KOPT-K1 (cell line): ENCODE measurements around the gene TGFBR3.

Experiments used
- H3K27ac ChIP-seq: fragments of 200-600 bp; sonication (generic); 2 replicates; pipeline ENCODE4 v1.5.1; 2016; ENCODE audit warnings: antibody characterized with exemption, mild to moderate bottlenecking, low read depth, low read length; ENCODE audit not compliant: poor library complexity, severe bottlenecking
- H3K36me3 ChIP-seq: fragments of 200-600 bp; sonication (generic); 2 replicates; pipeline ENCODE4 v1.5.1; 2017; ENCODE audit warnings: antibody characterized with exemption, mild to moderate bottlenecking, low read length, moderate library complexity; ENCODE audit not compliant: insufficient read depth
- H3K9me3 ChIP-seq: fragments of 200-600 bp; sonication (generic); 2 replicates; pipeline ENCODE4 v1.5.1; 2017; ENCODE audit warnings: antibody characterized with exemption, low read length, mild to moderate bottlenecking; ENCODE audit not compliant: insufficient read depth, poor library complexity, severe bottlenecking

The TGFBR3 gene

GRCh38 chr1:91650764-91651163, 235.2 kb downstream of the TGFBR3 start:
- Histone ChIP-seq H3K9me3 (no peaks in the 10 kb centered on the region), H3K27ac (no peak overlapping the region), H3K36me3 (no peaks in the 10 kb centered on the region)

DNA sequence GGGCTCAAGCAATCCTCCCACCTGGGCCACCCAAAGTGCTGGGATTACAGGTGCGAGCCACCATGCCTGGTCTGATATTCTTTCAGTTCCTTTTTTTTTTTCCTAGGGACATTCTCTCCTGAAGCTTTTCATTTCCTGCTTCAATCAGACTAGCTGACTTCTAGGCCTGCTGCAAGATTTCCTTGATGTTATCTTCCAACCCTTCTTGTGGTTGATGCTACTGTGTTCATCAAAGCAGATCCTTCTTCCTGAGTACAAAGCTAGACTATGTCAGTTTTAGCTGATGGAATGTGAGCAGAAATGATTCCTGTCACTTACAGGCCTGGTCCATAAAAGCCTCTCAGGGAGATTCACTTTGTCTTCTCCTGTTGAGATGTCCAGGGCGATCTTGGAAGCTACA, 238.9 kb downstream of the TGFBR3 start:
- Histone ChIP-seq H3K27ac (no peak overlapping the region), H3K9me3 (no peaks in the 10 kb centered on the region), H3K36me3 (no peaks in the 10 kb centered on the region)

GRCh38 chr1:91645031-91645430, 240.9 kb downstream of the TGFBR3 start:
- no peaks in the 10 kb centered on the region for H3K36me3 ChIP-seq
- H3K27ac ChIP-seq = no peak overlapping the region
- peaks cover 13% of the 10 kb centered on the region for H3K9me3 ChIP-seq

DNA sequence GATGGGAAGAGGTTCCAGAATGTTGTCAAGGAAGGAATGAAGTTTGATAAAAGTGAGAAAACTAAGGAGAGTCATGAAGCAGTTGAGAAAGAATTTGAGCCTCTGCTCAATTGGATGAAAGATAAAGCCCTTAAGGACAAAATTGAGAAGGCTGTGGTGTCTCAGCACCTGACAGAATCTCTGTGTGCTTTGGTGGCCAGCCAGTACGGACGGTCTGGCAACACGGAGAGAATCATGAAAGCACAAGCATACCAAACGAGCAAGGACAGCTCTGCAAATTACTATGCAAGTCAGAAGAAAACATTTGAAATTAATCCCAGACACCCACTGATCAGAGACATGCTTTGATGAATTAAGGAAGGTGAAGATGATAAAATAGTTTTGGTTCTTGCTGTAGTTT, 242.5 kb downstream of the TGFBR3 start:
- H3K9me3 ChIP-seq = peaks cover 13% of the 10 kb centered on the region
- no peaks in the 10 kb centered on the region for H3K36me3 ChIP-seq
- H3K27ac ChIP-seq = no peak overlapping the region

DNA sequence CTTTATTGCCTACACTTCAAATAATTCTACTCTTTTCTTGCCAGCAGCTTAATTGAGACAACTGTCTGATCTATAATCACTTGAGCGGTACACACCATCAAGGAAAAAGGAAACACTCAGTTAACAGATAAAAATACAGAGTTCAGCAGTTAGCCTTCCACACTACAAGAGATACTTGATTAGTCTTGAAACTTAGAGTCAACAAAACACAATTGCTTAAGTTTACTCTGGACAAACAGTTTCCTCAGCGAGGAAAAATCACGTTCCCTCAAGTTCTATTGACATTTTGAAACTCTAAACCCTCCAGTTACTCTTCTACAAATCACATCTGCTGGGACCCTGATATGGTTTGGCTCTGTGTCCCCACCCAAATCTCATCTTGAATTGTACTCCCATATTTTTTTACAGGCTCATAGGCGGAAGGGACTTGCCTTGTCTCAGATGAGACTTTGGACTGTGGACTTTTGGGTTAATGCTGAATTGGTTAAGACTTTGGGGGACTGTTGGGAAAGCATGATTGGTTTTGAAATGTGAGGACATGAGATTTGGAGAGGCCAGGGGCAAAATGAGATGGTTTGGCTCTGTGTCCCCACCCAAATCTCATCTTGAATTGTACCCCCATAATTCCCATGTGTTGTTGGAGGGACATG, 244.9 kb downstream of the TGFBR3 start:
- Histone ChIP-seq H3K9me3 (peaks cover 13% of the 10 kb centered on the region), H3K36me3 (no peaks in the 10 kb centered on the region), H3K27ac (no peak overlapping the region)

GRCh38 chr1:91637539-91637994, 248.4 kb downstream of the TGFBR3 start:
- H3K36me3 ChIP-seq = no peaks in the 10 kb centered on the region
- peaks cover 13% of the 10 kb centered on the region for H3K9me3 ChIP-seq
- no peak overlapping the region for H3K27ac ChIP-seq

- H3K9me3 ChIP-seq = peaks cover 3% of the 10 kb centered on the region
- H3K27ac ChIP-seq = no peak overlapping the region
- H3K36me3 ChIP-seq = no peaks in the 10 kb centered on the region
These were observed 250.2 kb downstream of the TGFBR3 start for GRCh38 chr1:91635763-91636162.

DNA sequence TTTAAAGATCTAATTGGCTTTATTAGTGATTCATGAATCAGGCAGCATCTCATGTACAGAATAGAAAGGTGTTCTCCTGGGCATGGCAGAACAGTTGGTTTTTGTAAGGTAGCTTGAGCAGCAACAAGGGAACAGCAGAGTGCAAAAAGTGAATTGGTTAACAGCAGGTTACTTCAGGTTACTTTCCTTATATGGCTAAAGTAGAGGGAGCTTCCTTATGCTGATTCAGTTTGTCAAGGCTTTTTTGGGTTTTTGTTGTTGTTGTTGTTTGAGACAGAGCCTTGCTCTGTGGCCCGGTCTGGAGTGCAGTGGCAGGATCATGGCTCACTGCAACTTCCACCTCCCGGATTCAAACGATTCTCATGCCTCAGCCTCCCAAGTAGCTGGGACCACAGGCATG, 252.5 kb downstream of the TGFBR3 start:
- Histone ChIP-seq H3K9me3 (no peaks in the 10 kb centered on the region), H3K27ac (no peak overlapping the region), H3K36me3 (no peaks in the 10 kb centered on the region)

GRCh38 chr1:91631718-91632330, 254.1 kb downstream of the TGFBR3 start:
- Histone ChIP-seq H3K9me3 (no peaks in the 10 kb centered on the region), H3K27ac (no peak overlapping the region), H3K36me3 (no peaks in the 10 kb centered on the region)

- H3K9me3 ChIP-seq = no peaks in the 10 kb centered on the region
- no peak overlapping the region for H3K27ac ChIP-seq
- no peaks in the 10 kb centered on the region for H3K36me3 ChIP-seq
These were observed 255.1 kb downstream of the TGFBR3 start for GRCh38 chr1:91630803-91631202.
